SK-N-SH treated with all-trans-retinoic acid at 6 μM for 48 hours (cell line): Measurements from ENCODE around the gene CPT1B.

Source experiments
- ATAC-seq: fragments of 200-7000 bp; cut with Tn5 transposase; 3 replicates; pipeline ENCODE4 v1.9.1; 2020; ENCODE audit warnings: mild to moderate bottlenecking, moderate library complexity
- ARNTL ChIP-seq: fragments of 450-650 bp; formaldehyde crosslinking; IDR thresholded peaks from 2 replicates; pipeline ENCODE4 v1.5.0; 2020; ENCODE audit warnings: low read depth, mild to moderate bottlenecking, moderate library complexity, borderline replicate concordance
- BACH2 ChIP-seq: fragments of 250-450 bp; sonication (Bioruptor Pico); IDR thresholded peaks from 2 replicates; pipeline ENCODE4 v1.9.0; 2021; ENCODE audit warnings: mild to moderate bottlenecking, borderline replicate concordance
- CSDC2 ChIP-seq: fragments of 250-450 bp; sonication (Bioruptor Pico); IDR thresholded peaks from 2 replicates; pipeline ENCODE4 v1.5.0; 2020; ENCODE audit warnings: mild to moderate bottlenecking, moderate library complexity
- ESRRG ChIP-seq: fragments of 250-450 bp; sonication (Bioruptor Pico); IDR thresholded peaks from 2 replicates; pipeline ENCODE4 v1.6.1; 2021; ENCODE audit warnings: mild to moderate bottlenecking
- GLIS3 ChIP-seq: fragments of 250-450 bp; sonication (Bioruptor Pico); IDR thresholded peaks from 2 replicates; pipeline ENCODE4 v1.5.0; 2020; ENCODE audit warnings: mild to moderate bottlenecking, moderate library complexity
- ISL1 ChIP-seq: fragments of 250-450 bp; sonication (Bioruptor Pico); IDR thresholded peaks from 2 replicates; pipeline ENCODE4 v2.1.2; 2022; ENCODE audit warnings: mild to moderate bottlenecking, moderate library complexity
- OSR1 ChIP-seq: fragments of 250-450 bp; sonication (Bioruptor Pico); IDR thresholded peaks from 2 replicates; pipeline ENCODE4 v1.8.0; 2022; ENCODE audit warnings: moderate library complexity, mild to moderate bottlenecking, inconsistent platforms
- PPARA ChIP-seq: fragments of 250-450 bp; sonication (Bioruptor Pico); IDR thresholded peaks from 2 replicates; pipeline ENCODE4 v1.5.0; 2020; ENCODE audit warnings: mild to moderate bottlenecking, borderline replicate concordance
- RARB ChIP-seq: fragments of 250-450 bp; sonication (Bioruptor Pico); IDR thresholded peaks from 2 replicates; pipeline ENCODE4 v1.8.0; 2021; ENCODE audit warnings: mild to moderate bottlenecking, moderate library complexity
- SNAI2 ChIP-seq: fragments of 250-450 bp; sonication (Bioruptor Pico); IDR thresholded peaks from 2 replicates; pipeline ENCODE4 v1.5.0; 2020; ENCODE audit warnings: mild to moderate bottlenecking, moderate library complexity
- TCF4 ChIP-seq: fragments of 250-450 bp; sonication (Bioruptor Pico); IDR thresholded peaks from 2 replicates; pipeline ENCODE4 v1.8.0; 2021; ENCODE audit warnings: mild to moderate bottlenecking, moderate library complexity, borderline replicate concordance
- TOX ChIP-seq: fragments of 250-450 bp; sonication (Bioruptor Pico); IDR thresholded peaks from 2 replicates; pipeline ENCODE4 v1.8.0; 2021; ENCODE audit warnings: mild to moderate bottlenecking, moderate library complexity, borderline replicate concordance
- ZC3H10 ChIP-seq: fragments of 250-450 bp; sonication (Bioruptor Pico); IDR thresholded peaks from 2 replicates; pipeline ENCODE4 v1.5.1; 2021; ENCODE audit warnings: mild to moderate bottlenecking, moderate library complexity
- ZFP3 ChIP-seq: fragments of 250-450 bp; sonication (Bioruptor Pico); IDR thresholded peaks from 2 replicates; pipeline ENCODE4 v1.5.0; 2020; ENCODE audit warnings: mild to moderate bottlenecking, moderate library complexity
- ZFP30 ChIP-seq: fragments of 450-650 bp; formaldehyde crosslinking; IDR thresholded peaks from 2 replicates; pipeline ENCODE4 v1.5.0; 2022; ENCODE audit warnings: mild to moderate bottlenecking, moderate library complexity
- ZNF565 ChIP-seq: fragments of 450-650 bp; formaldehyde crosslinking; conservative IDR thresholded peaks from 2 replicates; pipeline ENCODE4 v1.5.0; 2020; ENCODE audit warnings: low read depth, mild to moderate bottlenecking, moderate library complexity
- ZNF70 ChIP-seq: fragments of 450-650 bp; formaldehyde crosslinking; IDR thresholded peaks from 2 replicates; pipeline ENCODE4 v1.5.0; 2020; ENCODE audit warnings: mild to moderate bottlenecking, moderate library complexity
- ZNF8 ChIP-seq: fragments of 450-650 bp; formaldehyde crosslinking; IDR thresholded peaks from 2 replicates; pipeline ENCODE4 v1.5.0; 2020; ENCODE audit warnings: mild to moderate bottlenecking, moderate library complexity
- TF ChIP-seq, protein P1 (sequence below): fragments of 250-450 bp; sonication (Bioruptor Pico); IDR thresholded peaks from 2 replicates; pipeline ENCODE4 v1.8.0; 2021; ENCODE audit warnings: low read depth, mild to moderate bottlenecking, moderate library complexity, borderline replicate concordance
- TF ChIP-seq, protein P2 (sequence below): fragments of 250-450 bp; sonication (Bioruptor Pico); IDR thresholded peaks from 2 replicates; pipeline ENCODE4 v1.5.1; 2021; ENCODE audit warnings: mild to moderate bottlenecking, moderate library complexity
- TF ChIP-seq, protein P3 (sequence below): fragments of 250-450 bp; sonication (Bioruptor Pico); IDR thresholded peaks from 2 replicates; pipeline ENCODE4 v1.5.1; 2020; ENCODE audit warnings: low read depth, mild to moderate bottlenecking, moderate library complexity
- TF ChIP-seq, protein P4 (sequence below): fragments of 250-450 bp; sonication (Bioruptor Pico); IDR thresholded peaks from 2 replicates; pipeline ENCODE4 v1.8.0; 2020; ENCODE audit warnings: mild to moderate bottlenecking, moderate library complexity, borderline replicate concordance

Gene CPT1B

DNA sequence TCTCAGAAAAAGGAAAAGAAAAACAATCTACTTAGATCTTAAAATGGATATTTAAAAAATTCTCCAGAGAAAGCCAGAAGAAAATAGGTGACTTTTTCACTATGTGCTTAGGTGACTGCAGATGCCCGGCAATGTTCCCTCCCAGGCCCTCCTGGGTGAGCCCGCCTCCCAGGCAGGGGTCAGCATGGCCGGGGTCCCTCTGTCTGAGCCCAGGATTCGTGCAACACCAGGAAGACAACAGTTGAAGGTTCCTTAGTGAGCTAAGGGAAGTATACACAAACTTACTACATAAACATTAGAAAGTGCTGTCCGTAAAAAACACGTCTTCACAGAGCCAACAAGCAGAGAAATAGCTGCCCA is 33.9 kb upstream of the CPT1B start:
- ATAC-seq, result no peak
- TF ChIP-seq GLIS3 (no peak), ESRRG (CRISPR knock-in tag) (no peak), ZFP30 (CRISPR knock-in tag) (no peak), ARNTL (CRISPR knock-in tag) (no peak), OSR1 (no peak), ZC3H10 (CRISPR knock-in tag) (no peak), TOX (no peak), ZNF70 (CRISPR knock-in tag) (no peak), PPARA (CRISPR knock-in tag) (no peak), ZFP3 (CRISPR knock-in tag) (no peak), ZNF8 (CRISPR knock-in tag) (no peak), SNAI2 (CRISPR knock-in tag) (no peak), TCF4 (CRISPR knock-in tag) (no peak), RARB (CRISPR knock-in tag) (no peak), BACH2 (CRISPR knock-in tag) (no peak)
- TF ChIP-seq, protein P1, sequence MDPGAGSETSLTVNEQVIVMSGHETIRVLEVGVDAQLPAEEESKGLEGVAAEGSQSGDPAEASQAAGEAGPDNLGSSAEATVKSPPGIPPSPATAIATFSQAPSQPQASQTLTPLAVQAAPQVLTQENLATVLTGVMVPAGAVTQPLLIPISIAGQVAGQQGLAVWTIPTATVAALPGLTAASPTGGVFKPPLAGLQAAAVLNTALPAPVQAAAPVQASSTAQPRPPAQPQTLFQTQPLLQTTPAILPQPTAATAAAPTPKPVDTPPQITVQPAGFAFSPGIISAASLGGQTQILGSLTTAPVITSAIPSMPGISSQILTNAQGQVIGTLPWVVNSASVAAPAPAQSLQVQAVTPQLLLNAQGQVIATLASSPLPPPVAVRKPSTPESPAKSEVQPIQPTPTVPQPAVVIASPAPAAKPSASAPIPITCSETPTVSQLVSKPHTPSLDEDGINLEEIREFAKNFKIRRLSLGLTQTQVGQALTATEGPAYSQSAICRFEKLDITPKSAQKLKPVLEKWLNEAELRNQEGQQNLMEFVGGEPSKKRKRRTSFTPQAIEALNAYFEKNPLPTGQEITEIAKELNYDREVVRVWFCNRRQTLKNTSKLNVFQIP (CRISPR knock-in tag), result no peak
- TF ChIP-seq, protein P2, sequence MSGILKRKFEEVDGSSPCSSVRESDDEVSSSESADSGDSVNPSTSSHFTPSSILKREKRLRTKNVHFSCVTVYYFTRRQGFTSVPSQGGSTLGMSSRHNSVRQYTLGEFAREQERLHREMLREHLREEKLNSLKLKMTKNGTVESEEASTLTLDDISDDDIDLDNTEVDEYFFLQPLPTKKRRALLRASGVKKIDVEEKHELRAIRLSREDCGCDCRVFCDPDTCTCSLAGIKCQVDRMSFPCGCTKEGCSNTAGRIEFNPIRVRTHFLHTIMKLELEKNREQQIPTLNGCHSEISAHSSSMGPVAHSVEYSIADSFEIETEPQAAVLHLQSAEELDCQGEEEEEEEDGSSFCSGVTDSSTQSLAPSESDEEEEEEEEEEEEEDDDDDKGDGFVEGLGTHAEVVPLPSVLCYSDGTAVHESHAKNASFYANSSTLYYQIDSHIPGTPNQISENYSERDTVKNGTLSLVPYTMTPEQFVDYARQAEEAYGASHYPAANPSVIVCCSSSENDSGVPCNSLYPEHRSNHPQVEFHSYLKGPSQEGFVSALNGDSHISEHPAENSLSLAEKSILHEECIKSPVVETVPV (CRISPR knock-in tag), result no peak
- TF ChIP-seq, protein P3, sequence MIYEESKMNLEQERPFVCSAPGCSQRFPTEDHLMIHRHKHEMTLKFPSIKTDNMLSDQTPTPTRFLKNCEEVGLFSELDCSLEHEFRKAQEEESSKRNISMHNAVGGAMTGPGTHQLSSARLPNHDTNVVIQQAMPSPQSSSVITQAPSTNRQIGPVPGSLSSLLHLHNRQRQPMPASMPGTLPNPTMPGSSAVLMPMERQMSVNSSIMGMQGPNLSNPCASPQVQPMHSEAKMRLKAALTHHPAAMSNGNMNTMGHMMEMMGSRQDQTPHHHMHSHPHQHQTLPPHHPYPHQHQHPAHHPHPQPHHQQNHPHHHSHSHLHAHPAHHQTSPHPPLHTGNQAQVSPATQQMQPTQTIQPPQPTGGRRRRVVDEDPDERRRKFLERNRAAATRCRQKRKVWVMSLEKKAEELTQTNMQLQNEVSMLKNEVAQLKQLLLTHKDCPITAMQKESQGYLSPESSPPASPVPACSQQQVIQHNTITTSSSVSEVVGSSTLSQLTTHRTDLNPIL (CRISPR knock-in tag), result no peak
- TF ChIP-seq, protein P4, sequence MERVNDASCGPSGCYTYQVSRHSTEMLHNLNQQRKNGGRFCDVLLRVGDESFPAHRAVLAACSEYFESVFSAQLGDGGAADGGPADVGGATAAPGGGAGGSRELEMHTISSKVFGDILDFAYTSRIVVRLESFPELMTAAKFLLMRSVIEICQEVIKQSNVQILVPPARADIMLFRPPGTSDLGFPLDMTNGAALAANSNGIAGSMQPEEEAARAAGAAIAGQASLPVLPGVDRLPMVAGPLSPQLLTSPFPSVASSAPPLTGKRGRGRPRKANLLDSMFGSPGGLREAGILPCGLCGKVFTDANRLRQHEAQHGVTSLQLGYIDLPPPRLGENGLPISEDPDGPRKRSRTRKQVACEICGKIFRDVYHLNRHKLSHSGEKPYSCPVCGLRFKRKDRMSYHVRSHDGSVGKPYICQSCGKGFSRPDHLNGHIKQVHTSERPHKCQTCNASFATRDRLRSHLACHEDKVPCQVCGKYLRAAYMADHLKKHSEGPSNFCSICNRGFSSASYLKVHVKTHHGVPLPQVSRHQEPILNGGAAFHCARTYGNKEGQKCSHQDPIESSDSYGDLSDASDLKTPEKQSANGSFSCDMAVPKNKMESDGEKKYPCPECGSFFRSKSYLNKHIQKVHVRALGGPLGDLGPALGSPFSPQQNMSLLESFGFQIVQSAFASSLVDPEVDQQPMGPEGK (CRISPR knock-in tag), result no peak

DNA sequence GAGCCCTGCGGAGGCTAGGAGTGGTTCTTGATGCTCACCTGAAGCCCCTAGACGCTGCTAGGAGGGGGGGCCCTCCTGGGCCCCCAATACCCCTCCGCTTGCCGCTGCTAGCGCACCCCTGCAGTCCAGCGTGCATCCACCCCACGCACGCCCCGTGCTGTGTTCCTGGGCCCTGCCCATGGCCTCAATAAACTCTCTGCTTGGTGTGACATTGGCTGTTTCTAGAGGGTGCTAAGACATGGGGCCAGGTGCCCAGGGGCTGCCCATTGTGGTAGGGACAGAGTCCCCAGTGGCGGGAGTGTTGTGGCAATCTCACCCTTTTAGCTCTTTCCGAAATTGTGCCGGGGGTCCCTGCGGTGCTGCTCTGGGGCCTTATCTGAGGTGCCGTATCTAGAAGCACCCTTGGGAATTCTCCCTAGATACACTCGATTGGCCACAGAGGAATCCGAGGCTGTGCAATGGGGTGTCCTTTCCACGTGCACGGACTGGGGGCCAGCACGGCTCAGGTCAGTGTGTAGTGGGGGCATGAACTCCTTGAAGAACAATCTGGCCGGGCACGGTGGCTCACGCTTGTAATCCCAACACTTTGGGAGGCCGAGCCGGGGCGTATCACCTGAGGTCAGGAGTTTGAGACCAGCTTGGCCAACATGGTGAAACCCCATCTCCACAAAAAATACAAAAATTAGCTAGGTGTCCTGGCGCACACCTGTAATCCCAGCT is 33.3 kb upstream of the CPT1B start:
- ATAC-seq, result no peak
- TF ChIP-seq ZNF565 (CRISPR knock-in tag) (no peak), ARNTL (CRISPR knock-in tag) (no peak)
- TF ChIP-seq, protein P2 (CRISPR knock-in tag), result no peak

DNA sequence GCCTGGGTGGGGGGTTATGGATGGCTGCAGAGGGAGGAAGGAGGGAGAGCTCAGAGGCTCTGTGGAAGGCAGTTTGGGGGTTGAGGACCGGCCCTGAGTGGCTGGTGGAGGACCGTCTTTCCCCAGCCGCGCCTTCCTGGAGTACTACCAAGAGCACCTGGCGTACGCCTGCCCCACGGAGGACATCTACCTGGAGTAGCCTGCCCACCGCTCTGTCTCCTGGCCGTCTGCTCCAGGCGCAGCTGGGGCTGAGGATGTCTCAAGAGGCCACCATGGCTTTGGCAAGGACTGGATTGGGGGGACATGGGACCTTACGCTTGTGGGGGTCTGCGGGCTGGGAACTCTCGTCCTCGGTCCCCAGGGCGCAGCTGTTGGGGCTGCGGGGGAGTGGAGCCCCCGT is 32.4 kb upstream of the CPT1B start:
- no peak for ATAC-seq
- TF ChIP-seq CSDC2 (no peak), ZFP3 (CRISPR knock-in tag) (no peak)

DNA sequence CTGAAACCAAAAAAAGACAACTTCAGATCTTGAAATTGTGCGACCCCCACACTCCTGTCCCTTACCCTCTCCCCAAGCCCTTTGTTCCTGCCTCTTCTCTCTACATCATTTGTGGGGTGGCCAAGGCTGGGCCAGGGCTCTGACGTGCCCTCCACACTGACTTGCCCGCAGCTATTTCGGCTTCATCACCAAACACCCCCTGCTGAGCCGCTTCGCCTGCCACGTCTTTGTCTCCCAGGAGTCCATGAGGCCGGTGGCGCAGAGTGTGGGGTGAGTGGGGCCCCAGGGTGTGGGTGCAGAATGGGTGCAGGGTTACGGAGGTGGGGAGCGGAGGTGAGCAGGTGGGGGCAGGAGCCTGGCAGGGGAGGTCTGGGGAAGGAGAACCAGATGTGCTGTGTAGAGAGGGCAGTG is 31.8 kb upstream of the CPT1B start:
- ATAC-seq, result no peak
- no peak for TF ChIP-seq ZNF8 (CRISPR knock-in tag)
- TF ChIP-seq GLIS3, result no peak
- TF ChIP-seq, protein P2 (CRISPR knock-in tag), result no peak
- TF ChIP-seq ZFP30 (CRISPR knock-in tag), result no peak
- TF ChIP-seq PPARA (CRISPR knock-in tag), result no peak
- no peak for TF ChIP-seq ZNF70 (CRISPR knock-in tag)
- TF ChIP-seq ESRRG (CRISPR knock-in tag), result no peak
- TF ChIP-seq BACH2 (CRISPR knock-in tag), result no peak
- TF ChIP-seq RARB (CRISPR knock-in tag), result no peak
- no peak for TF ChIP-seq ARNTL (CRISPR knock-in tag)
- TF ChIP-seq ISL1, result no peak
- TF ChIP-seq TOX, result no peak
- TF ChIP-seq, protein P4 (CRISPR knock-in tag), result no peak
- TF ChIP-seq, protein P1 (CRISPR knock-in tag), result no peak
